HEK293 (cell line): Measurements from ENCODE around the gene GLTP.
A peak's percentile ranks its signal among the peaks of the same experiment; 100 is the strongest.

Experiments used
- CTCF ChIA-PET: fragments of 350-600 bp; formaldehyde crosslinking; extraction: SDS; loops from one replicate; lab custom pipeline; 2021; ENCODE audit warnings: antibody characterized with exemption; lab: Yijun Ruan, JAX
- POLR2A ChIA-PET: fragments of 300-600 bp; formaldehyde crosslinking; extraction: SDS; loops from one replicate; lab custom pipeline; 2020; ENCODE audit warnings: antibody characterized with exemption, inconsistent platforms; lab: Yijun Ruan, JAX
- H3K27ac ChIP-seq: fragments of 200-500 bp; sonication (Bioruptor generic); 2 replicates; pipeline ENCODE4 v1.5.1; 2014; ENCODE audit warnings: low read depth, low read length, control low read depth, inconsistent platforms; ENCODE audit errors: extremely low read depth
- H3K36me3 ChIP-seq, 2 experiments: fragments of 200-500 bp in 1 of 2; sonication (Bioruptor generic) in 1 of 2; 1 replicate in 1 of 2; 2 replicates in 1 of 2; pipeline ENCODE4 v1.5.1; 2014 to 2017; ENCODE audit warnings: inconsistent platforms in 2 of 2, low read length in 2 of 2; ENCODE audit not compliant: control insufficient read depth in 2 of 2, insufficient read depth in 1 of 2
- H3K4me1 ChIP-seq: fragments of 200-500 bp; sonication (Bioruptor generic); 2 replicates; pipeline ENCODE4 v1.5.1; 2014; ENCODE audit warnings: mild to moderate bottlenecking, low read length, inconsistent platforms; ENCODE audit not compliant: control insufficient read depth, insufficient read depth
- H3K4me3 ChIP-seq: 2 replicates; pipeline ENCODE4 v1.5.1; 2011; ENCODE audit warnings: low read depth, mild to moderate bottlenecking, control low read depth, low read length, moderate library complexity
- H3K9me3 ChIP-seq: fragments of 200-500 bp; sonication (Bioruptor generic); 2 replicates; pipeline ENCODE4 v1.5.1; 2014; ENCODE audit warnings: low read depth, low read length, inconsistent platforms; ENCODE audit not compliant: control insufficient read depth, insufficient read depth
- ELK4 ChIP-seq: IDR thresholded peaks from 2 replicates; pipeline ENCODE4 v1.6.1; 2011; ENCODE audit warnings: mild to moderate bottlenecking, low read depth, low read length, borderline replicate concordance
- IKZF3 ChIP-seq: fragments of 450-650 bp; IDR thresholded peaks from 2 replicates; pipeline ENCODE4 v1.5.0; 2018; ENCODE audit warnings: missing biosample characterization, mild to moderate bottlenecking, missing genetic modification characterization, moderate library complexity
- KLF16 ChIP-seq: fragments of 450-650 bp; formaldehyde crosslinking; IDR thresholded peaks from 2 replicates; pipeline ENCODE4 v1.5.1; 2017; ENCODE audit warnings: missing biosample characterization, missing genetic modification characterization
- KLF9 ChIP-seq: fragments of 450-650 bp; formaldehyde crosslinking; IDR thresholded peaks from 2 replicates; pipeline ENCODE4 v1.5.1; 2016; ENCODE audit warnings: missing biosample characterization, missing genetic modification characterization, low read depth
- ZBTB17 ChIP-seq: fragments of 450-650 bp; formaldehyde crosslinking; IDR thresholded peaks from 2 replicates; pipeline ENCODE4 v1.5.1; 2016; ENCODE audit warnings: missing biosample characterization, missing genetic modification characterization
- ZBTB21 ChIP-seq: fragments of 450-650 bp; formaldehyde crosslinking; IDR thresholded peaks from 2 replicates; pipeline ENCODE4 v1.5.1; 2017; ENCODE audit warnings: missing biosample characterization, missing genetic modification characterization
- ZBTB48 ChIP-seq: fragments of 450-650 bp; formaldehyde crosslinking; IDR thresholded peaks from 2 replicates; pipeline ENCODE4 v1.5.1; 2016; ENCODE audit warnings: missing biosample characterization, missing genetic modification characterization
- ZBTB7A ChIP-seq: fragments of 450-650 bp; formaldehyde crosslinking; IDR thresholded peaks from 2 replicates; pipeline ENCODE4 v1.5.1; 2016; ENCODE audit warnings: low read depth, missing biosample characterization, missing genetic modification characterization
- ZFP69B ChIP-seq: fragments of 450-650 bp; formaldehyde crosslinking; IDR thresholded peaks from 2 replicates; pipeline ENCODE4 v1.5.1; 2016; ENCODE audit warnings: missing biosample characterization, missing genetic modification characterization
- ZNF223 ChIP-seq: fragments of 450-650 bp; formaldehyde crosslinking; IDR thresholded peaks from 2 replicates; pipeline ENCODE4 v1.5.1; 2016; ENCODE audit warnings: missing biosample characterization, missing genetic modification characterization
- ZNF366 ChIP-seq: fragments of 450-650 bp; formaldehyde crosslinking; conservative IDR thresholded peaks from 2 replicates; pipeline ENCODE4 v1.5.1; 2016; ENCODE audit warnings: missing biosample characterization, missing genetic modification characterization
- ZNF426 ChIP-seq: fragments of 450-650 bp; formaldehyde crosslinking; IDR thresholded peaks from 2 replicates; pipeline ENCODE4 v1.5.1; 2017; ENCODE audit warnings: missing biosample characterization, missing genetic modification characterization, mild to moderate bottlenecking, inconsistent platforms, moderate library complexity
- ZNF664 ChIP-seq: fragments of 450-650 bp; formaldehyde crosslinking; IDR thresholded peaks from 2 replicates; pipeline ENCODE4 v1.5.1; 2016; ENCODE audit warnings: missing biosample characterization, missing genetic modification characterization
- ZNF776 ChIP-seq: fragments of 450-650 bp; formaldehyde crosslinking; IDR thresholded peaks from 2 replicates; pipeline ENCODE4 v1.5.0; 2017; ENCODE audit warnings: missing biosample characterization, missing genetic modification characterization, borderline replicate concordance
- TF ChIP-seq, protein P1 (sequence below): fragments of 450-650 bp; formaldehyde crosslinking; IDR thresholded peaks from 2 replicates; pipeline ENCODE4 v1.5.1; 2016; ENCODE audit warnings: missing biosample characterization, missing genetic modification characterization, borderline replicate concordance
- TF ChIP-seq, protein P2 (sequence below): fragments of 450-650 bp; formaldehyde crosslinking; IDR thresholded peaks from 2 replicates; pipeline ENCODE4 v1.5.1; 2016; ENCODE audit warnings: missing biosample characterization, missing genetic modification characterization

The GLTP gene

DNA sequence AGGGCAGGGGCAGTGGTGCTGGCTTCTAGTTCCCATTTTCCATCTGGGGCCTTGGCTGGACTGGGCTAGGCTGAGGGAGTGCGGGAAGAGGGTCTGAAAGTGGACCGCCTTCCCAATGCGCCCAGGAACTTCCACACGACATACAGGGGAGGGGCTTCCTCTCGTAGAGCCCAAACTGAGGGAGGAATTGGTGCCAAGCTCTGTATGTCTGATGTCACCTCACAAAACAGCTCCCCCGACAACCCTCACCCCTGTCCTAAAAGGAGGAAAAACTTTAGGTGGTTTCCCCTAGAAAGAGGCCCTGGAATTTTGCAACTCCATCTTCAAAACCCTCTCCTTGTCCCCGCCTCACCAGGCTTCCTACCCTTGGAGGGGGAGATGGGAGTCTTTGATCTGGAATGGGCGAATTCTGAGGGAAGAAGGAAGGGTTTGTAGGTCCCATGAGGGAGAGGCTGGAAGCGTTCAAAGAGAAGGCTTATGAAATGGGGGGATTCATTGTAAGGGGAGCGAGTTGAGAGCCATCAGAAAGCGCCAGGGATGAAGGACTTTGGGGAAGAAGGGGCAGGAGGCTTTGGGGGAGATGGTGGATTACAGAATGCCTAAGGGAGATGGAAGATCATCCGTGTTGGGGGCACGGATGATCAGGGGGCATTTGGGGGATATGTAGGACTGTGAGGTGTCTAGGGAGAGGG, 844 bp downstream of the GLTP start (continued):
- TF ChIP-seq ZBTB21 (tag by site-specific recombination) (no peak), ELK4 (no peak), ZNF366 (tag by site-specific recombination) (0 out of 2 replicates have a peak, but pooled peaks have one; percentile 27), ZFP69B (tag by site-specific recombination) (no peak)

- Histone ChIP-seq H3K27ac (no peak overlapping the region), H3K36me3 (no peaks in the 10 kb centered on the region), H3K9me3 (no peaks in the 10 kb centered on the region)
- CTCF ChIA-PET, result interaction anchor here (0.6 to 1.6 kb wide), 6 partner anchors 25 to 1319 kb away, joined by 3 to 14 read pairs (median 6); no protein-coding TSS in a partner anchor
- TF ChIP-seq KLF9 (tag by site-specific recombination) (peak; percentile 20; the same call in 1 of the 2 replicates), ZNF223 (no peak), ZNF664 (tag by site-specific recombination) (peak; percentile 42; the same call in 1 of the 2 replicates), IKZF3 (tag by site-specific recombination) (no peak), ZBTB17 (peak; percentile 59; the same call in 1 of the 2 replicates), KLF16 (no peak)
- TF ChIP-seq, protein P1, sequence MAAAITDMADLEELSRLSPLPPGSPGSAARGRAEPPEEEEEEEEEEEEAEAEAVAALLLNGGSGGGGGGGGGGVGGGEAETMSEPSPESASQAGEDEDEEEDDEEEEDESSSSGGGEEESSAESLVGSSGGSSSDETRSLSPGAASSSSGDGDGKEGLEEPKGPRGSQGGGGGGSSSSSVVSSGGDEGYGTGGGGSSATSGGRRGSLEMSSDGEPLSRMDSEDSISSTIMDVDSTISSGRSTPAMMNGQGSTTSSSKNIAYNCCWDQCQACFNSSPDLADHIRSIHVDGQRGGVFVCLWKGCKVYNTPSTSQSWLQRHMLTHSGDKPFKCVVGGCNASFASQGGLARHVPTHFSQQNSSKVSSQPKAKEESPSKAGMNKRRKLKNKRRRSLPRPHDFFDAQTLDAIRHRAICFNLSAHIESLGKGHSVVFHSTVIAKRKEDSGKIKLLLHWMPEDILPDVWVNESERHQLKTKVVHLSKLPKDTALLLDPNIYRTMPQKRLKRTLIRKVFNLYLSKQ, result no peak
- TF ChIP-seq, all 188 proteins: peak for 3
- POLR2A ChIA-PET, result no interaction called here
- peaks cover 12% of the 10 kb centered on the region for H3K4me1 ChIP-seq
- H3K4me3 ChIP-seq, result no peak overlapping the region
Observed at GRCh38 chr12:109878749-109879148, 1.6 kb downstream of the GLTP start.

DNA sequence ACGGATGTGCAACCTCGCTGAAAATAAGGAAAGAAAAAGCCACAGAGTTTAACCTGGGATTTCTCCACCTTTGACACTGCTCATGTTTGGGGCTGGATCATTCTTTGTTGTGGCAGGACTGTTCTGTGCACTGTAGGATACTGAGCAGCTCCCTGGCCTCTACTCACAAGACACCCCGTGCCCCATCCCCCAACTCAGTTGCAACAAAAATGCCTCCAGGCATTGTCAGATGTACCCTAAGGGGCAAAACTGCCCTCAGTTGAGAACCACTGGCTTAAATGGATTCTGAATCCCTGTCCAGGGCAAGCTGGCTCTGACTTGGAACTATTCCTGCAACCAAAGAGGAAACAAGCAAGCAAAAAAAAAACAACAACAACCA, 2.1 kb downstream of the GLTP start:
- CTCF ChIA-PET, result interaction anchor here (0.7 to 6.5 kb wide), 8 partner anchors 24 to 74 kb away, joined by 3 to 42 read pairs (median 6); no protein-coding TSS in a partner anchor
- Histone ChIP-seq H3K9me3 (no peaks in the 10 kb centered on the region), H3K4me1 (peaks cover 12% of the 10 kb centered on the region)
- peak; percentile 49; the same call in 1 of the 2 replicates for TF ChIP-seq ZBTB48 (tag by site-specific recombination)
- no peak for TF ChIP-seq ZNF776
- no peak for TF ChIP-seq ZBTB7A
- TF ChIP-seq, all 188 proteins: peak for 1
- POLR2A ChIA-PET, result no interaction called here
- Histone ChIP-seq H3K4me3 (no peak overlapping the region), H3K27ac (no peak overlapping the region), H3K36me3 (no peaks in the 10 kb centered on the region)

GRCh38 chr12:109877504-109878246, 2.7 kb downstream of the GLTP start:
- CTCF ChIA-PET, result interaction anchor here (0.7 to 6.5 kb wide), 8 partner anchors 16 to 72 kb away, joined by 3 to 42 read pairs (median 4); no protein-coding TSS in a partner anchor
- no peak overlapping the region for H3K27ac ChIP-seq
- TF ChIP-seq, protein P2, sequence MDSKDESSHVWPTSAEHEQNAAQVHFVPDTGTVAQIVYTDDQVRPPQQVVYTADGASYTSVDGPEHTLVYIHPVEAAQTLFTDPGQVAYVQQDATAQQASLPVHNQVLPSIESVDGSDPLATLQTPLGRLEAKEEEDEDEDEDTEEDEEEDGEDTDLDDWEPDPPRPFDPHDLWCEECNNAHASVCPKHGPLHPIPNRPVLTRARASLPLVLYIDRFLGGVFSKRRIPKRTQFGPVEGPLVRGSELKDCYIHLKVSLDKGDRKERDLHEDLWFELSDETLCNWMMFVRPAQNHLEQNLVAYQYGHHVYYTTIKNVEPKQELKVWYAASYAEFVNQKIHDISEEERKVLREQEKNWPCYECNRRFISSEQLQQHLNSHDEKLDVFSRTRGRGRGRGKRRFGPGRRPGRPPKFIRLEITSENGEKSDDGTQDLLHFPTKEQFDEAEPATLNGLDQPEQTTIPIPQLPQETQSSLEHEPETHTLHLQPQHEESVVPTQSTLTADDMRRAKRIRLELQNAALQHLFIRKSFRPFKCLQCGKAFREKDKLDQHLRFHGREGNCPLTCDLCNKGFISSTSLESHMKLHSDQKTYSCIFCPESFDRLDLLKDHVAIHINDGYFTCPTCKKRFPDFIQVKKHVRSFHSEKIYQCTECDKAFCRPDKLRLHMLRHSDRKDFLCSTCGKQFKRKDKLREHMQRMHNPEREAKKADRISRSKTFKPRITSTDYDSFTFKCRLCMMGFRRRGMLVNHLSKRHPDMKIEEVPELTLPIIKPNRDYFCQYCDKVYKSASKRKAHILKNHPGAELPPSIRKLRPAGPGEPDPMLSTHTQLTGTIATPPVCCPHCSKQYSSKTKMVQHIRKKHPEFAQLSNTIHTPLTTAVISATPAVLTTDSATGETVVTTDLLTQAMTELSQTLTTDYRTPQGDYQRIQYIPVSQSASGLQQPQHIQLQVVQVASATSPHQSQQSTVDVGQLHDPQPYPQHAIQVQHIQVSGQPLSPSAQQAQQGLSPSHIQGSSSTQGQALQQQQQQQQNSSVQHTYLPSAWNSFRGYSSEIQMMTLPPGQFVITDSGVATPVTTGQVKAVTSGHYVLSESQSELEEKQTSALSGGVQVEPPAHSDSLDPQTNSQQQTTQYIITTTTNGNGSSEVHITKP (tag by site-specific recombination), result peak; percentile 76
- no peak for TF ChIP-seq ZNF426 (tag by site-specific recombination)
- TF ChIP-seq, all 188 proteins: peak for 1
- POLR2A ChIA-PET, result no interaction called here
- Histone ChIP-seq H3K4me1 (peaks cover 12% of the 10 kb centered on the region), H3K4me3 (no peak overlapping the region), H3K9me3 (no peaks in the 10 kb centered on the region), H3K36me3 (peaks cover 0 to under 1% of the 10 kb centered on the region in 2 experiments; a peak in 1 of 3 replicates)
